AG04449 (cell line): ENCODE results near the gene CAPN2.
"Not testable (repeated sequence)": the region's sequence is repeated elsewhere in the genome, so short reads cannot be mapped to it uniquely, and the experiment has no call there.

Experiments
- CTCF ChIA-PET: fragments of 350-600 bp; formaldehyde crosslinking; extraction: SDS; loops from one replicate; lab custom pipeline; 2021; ENCODE audit warnings: antibody characterized with exemption; lab: Yijun Ruan, JAX
- POLR2A ChIA-PET: fragments of 400-600, 350-600 bp; formaldehyde crosslinking; extraction: SDS; loops from one replicate; lab custom pipeline; 2020; ENCODE audit warnings: antibody characterized with exemption, inconsistent platforms; lab: Yijun Ruan, JAX
- DNase-seq: peaks from one replicate; pipeline ENCODE4 v3.0.0-alpha.2; 2010; ENCODE audit warnings: low read depth, low spot score
- H3K4me3 ChIP-seq: 2 replicates; pipeline ENCODE4 v1.5.1; 2011; ENCODE audit warnings: low read depth, mild to moderate bottlenecking, control low read depth, low read length
- TF ChIP-seq, protein P1 (sequence below): IDR thresholded peaks from one replicate; pipeline ENCODE4 v1.5.1; 2011; ENCODE audit warnings: mild to moderate bottlenecking, moderate library complexity, low read length, control low read depth, inconsistent platforms; ENCODE audit not compliant: insufficient read depth; ENCODE audit errors: missing control alignments

Gene CAPN2

GRCh38 chr1:223796210-223796609, 83.9 kb downstream of the CAPN2 start:
- CTCF ChIA-PET: interaction anchor here (1.4 kb wide), 1 partner anchor 47 kb away, joined by 3 read pairs; no protein-coding TSS in a partner anchor
- TF ChIP-seq, protein P1, sequence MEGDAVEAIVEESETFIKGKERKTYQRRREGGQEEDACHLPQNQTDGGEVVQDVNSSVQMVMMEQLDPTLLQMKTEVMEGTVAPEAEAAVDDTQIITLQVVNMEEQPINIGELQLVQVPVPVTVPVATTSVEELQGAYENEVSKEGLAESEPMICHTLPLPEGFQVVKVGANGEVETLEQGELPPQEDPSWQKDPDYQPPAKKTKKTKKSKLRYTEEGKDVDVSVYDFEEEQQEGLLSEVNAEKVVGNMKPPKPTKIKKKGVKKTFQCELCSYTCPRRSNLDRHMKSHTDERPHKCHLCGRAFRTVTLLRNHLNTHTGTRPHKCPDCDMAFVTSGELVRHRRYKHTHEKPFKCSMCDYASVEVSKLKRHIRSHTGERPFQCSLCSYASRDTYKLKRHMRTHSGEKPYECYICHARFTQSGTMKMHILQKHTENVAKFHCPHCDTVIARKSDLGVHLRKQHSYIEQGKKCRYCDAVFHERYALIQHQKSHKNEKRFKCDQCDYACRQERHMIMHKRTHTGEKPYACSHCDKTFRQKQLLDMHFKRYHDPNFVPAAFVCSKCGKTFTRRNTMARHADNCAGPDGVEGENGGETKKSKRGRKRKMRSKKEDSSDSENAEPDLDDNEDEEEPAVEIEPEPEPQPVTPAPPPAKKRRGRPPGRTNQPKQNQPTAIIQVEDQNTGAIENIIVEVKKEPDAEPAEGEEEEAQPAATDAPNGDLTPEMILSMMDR: no peak
- DNase-seq: no peak
- POLR2A ChIA-PET: no interaction called here
- no peak overlapping the region for H3K4me3 ChIP-seq

DNA sequence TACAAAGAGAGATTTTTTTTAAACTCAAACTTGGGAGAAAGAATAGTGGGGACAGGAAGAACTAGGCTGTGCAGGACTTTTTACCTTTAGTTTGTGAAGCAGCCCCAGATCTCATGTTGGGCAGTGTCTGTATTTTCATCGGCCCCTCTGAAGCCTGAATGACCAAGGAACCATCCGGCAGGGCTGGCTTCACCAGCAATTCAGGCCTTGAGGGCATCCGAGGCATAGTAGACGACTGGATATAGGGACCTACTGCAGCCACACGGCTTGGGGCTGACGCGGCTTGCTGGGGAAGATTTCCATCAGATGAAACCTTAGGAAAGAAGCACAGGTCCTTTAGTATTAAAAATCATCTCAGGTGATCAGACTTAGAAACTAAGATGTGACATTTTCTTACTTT, 89.7 kb downstream of the CAPN2 start:
- CTCF ChIA-PET: interaction anchor here (1.3 kb wide), 2 partner anchors 18 to 94 kb away, joined by 3 read pairs; no protein-coding TSS in a partner anchor
- H3K4me3 ChIP-seq: no peak overlapping the region
- DNase-seq: no peak
- POLR2A ChIA-PET: no interaction called here
- TF ChIP-seq, protein P1: no peak

DNA sequence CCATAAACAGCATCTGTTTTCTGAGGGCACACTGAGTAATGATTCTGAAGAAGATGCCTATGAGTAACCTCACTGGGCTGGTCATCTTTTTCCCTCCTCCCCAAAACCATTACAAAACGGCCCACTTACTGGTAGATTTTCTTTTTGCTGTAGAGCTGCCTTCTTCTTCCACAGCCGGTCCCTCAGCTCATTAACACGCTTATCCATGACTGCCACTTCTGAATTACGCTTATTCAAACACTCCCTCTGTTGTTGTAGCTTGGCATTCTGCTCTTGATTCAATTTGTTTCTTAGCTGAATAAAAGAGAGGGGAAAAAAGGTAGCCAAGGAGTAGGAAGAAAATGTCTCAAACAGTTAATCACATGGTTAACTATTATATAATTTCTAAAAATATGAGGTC, 90.3 kb downstream of the CAPN2 start:
- H3K4me3 ChIP-seq: no peak overlapping the region
- ChIA-PET CTCF (interaction anchor here (1.3 to 2.8 kb wide), 3 partner anchors 18 to 95 kb away, joined by 3 to 9 read pairs (median 3); partner anchors contain the start of gene TP53BP2), POLR2A (no interaction called here)
- no peak for DNase-seq
- TF ChIP-seq, protein P1: no peak

DNA sequence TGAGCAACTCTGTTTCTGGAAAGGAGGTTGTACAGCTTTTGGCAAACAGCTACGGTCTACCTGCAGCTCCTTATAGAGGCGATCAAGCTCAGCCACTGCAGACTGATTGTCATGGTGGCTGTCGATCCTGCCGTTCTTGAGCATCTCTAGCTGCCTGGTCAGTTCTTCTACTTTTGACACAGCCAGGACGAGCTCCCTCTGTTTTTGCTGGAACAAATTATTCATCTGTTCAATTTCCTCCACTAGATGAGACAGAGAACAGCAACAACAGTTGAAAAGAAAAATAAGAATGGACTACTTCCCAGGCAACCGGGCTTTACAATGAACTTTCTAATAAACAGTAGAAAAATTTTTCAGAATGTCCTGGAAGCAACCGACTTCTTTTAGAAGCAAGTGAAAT, 90.9 kb downstream of the CAPN2 start:
- TF ChIP-seq, protein P1: no peak
- POLR2A ChIA-PET: no interaction called here
- CTCF ChIA-PET: interaction anchor here (1.0 to 2.8 kb wide), 6 partner anchors 9 to 304 kb away, joined by 3 to 9 read pairs (median 3); partner anchors contain the start of gene TP53BP2
- no peak for DNase-seq
- no peak overlapping the region for H3K4me3 ChIP-seq

- DNase-seq, H3K4me3 ChIP-seq, POLR2A ChIA-PET: not testable (repeated sequence)
- CTCF ChIA-PET: interaction anchor here (1.7 kb wide), 1 partner anchor 111 kb away, joined by 4 read pairs; no protein-coding TSS in a partner anchor
These were observed 97.6 kb downstream of the CAPN2 start for GRCh38 chr1:223809905-223810304.

- CTCF ChIA-PET: interaction anchor here (0.9 to 2.7 kb wide), 10 partner anchors 9 to 240 kb away, joined by 3 to 13 read pairs (median 4); partner anchors contain the start of gene TP53BP2
- TF ChIP-seq, protein P1: no peak
- no peak for DNase-seq
- H3K4me3 ChIP-seq: no peak overlapping the region
- POLR2A ChIA-PET: no interaction called here
These were observed 98.2 kb downstream of the CAPN2 start for GRCh38 chr1:223810586-223810985.
